Measurements from ENCODE around the gene POU6F2. TPM values are rescaled to one million over a fixed set of nuclear protein-coding genes. Genes with fewer than 3 reads are reported as not detected.

Gene POU6F2
- total and polyA plus RNA-seq, 2 donors (not counting 1 experiment from before 2014, with no cell fraction given) = 0.47 TPM; not detected in 1

DNA sequence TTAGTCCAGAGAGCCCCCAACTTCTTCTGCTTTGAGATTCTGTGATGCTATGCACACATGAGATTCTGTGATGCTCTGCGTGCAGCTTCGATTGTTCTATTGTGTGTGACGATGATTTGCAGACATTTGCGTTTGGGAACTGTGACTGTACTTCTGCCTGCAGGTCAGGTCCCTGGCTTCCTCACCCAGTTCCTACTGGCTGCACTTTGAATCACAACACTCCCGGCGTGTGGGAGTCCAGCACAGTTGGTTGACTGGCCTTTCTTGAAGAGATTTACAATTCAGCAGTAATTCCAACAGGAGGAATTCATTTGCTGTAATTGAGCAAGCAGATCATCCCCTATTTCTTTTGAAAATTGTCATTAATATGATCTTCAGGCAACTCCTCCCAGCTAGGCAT is 336.3 kb downstream of the POU6F2 start:
- intact Hi-C loops (cut with micrococcal nuclease) = no loop called here
- no peak overlapping the region for H3K9ac ChIP-seq (ENCODE audit: low read length)
- ATAC-seq (ENCODE audit: low read depth) (no peak), DNase-seq (no peak)
- H3K27ac ChIP-seq (ENCODE audit: low read length in 2 of 2) = no peak overlapping the region
- peaks cover 8% of the 10 kb centered on the region for H3K27me3 Mint-ChIP-seq
- TF ChIP-seq, protein P1, sequence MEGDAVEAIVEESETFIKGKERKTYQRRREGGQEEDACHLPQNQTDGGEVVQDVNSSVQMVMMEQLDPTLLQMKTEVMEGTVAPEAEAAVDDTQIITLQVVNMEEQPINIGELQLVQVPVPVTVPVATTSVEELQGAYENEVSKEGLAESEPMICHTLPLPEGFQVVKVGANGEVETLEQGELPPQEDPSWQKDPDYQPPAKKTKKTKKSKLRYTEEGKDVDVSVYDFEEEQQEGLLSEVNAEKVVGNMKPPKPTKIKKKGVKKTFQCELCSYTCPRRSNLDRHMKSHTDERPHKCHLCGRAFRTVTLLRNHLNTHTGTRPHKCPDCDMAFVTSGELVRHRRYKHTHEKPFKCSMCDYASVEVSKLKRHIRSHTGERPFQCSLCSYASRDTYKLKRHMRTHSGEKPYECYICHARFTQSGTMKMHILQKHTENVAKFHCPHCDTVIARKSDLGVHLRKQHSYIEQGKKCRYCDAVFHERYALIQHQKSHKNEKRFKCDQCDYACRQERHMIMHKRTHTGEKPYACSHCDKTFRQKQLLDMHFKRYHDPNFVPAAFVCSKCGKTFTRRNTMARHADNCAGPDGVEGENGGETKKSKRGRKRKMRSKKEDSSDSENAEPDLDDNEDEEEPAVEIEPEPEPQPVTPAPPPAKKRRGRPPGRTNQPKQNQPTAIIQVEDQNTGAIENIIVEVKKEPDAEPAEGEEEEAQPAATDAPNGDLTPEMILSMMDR (IDR thresholded peaks at IDR 0.05) = no peak
- no peak for TF ChIP-seq EZH2 (IDR thresholded peaks at IDR 0.05; ENCODE audit: borderline replicate concordance, insufficient read depth, low read depth, low read length, poor library complexity, severe bottlenecking)
- H3K9me3 ChIP-seq (ENCODE audit: control extremely low read depth in 1 of 3, control insufficient read depth in 2 of 3, insufficient read depth in 1 of 3, low read length in 2 of 3) = no peaks in the 10 kb centered on the region
- H3K4me3 ChIP-seq (ENCODE audit: control extremely low read depth in 1 of 5, extremely low read depth in 1 of 5, insufficient read depth in 1 of 5, low read depth in 2 of 5, low read length in 4 of 5) = no peak overlapping the region
- no peak overlapping the region for H3K4me2 ChIP-seq (replicated peaks; ENCODE audit: low read depth, low read length, poor library complexity, severe bottlenecking)
- WGBS (ENCODE audit: insufficient coverage) = 98% methylated on average over 4 of the region's 6 CpGs
- H2AFZ ChIP-seq (ENCODE audit: insufficient read depth, low read depth, low read length, poor library complexity, severe bottlenecking) = no peak overlapping the region
- POLR2A ChIA-PET = no interaction called here
- H3K4me1 ChIP-seq (ENCODE audit: control insufficient read depth in 2 of 2, insufficient read depth in 2 of 2, low read length in 2 of 2) = no peaks in the 10 kb centered on the region
- H3K27ac Mint-ChIP-seq = no peak overlapping the region
- no peaks in the 10 kb centered on the region for H4K20me1 ChIP-seq (ENCODE audit: control insufficient read depth, insufficient read depth, low read length, poor library complexity, severe bottlenecking)
- H3K4me1 Mint-ChIP-seq = no peaks in the 10 kb centered on the region
- H3K36me3 ChIP-seq (replicated peaks in 1 of 2; ENCODE audit: control extremely low read depth in 1 of 2, control insufficient read depth in 1 of 2, extremely low read depth in 1 of 2, insufficient read depth in 2 of 2, low read length in 1 of 2) = no peaks in the 10 kb centered on the region
- H3K9me3 Mint-ChIP-seq (ENCODE audit: insufficient read depth) = no peaks in the 10 kb centered on the region
- H3K79me2 ChIP-seq (ENCODE audit: control insufficient read depth, insufficient read depth, low read length) = no peaks in the 10 kb centered on the region
- CTCF ChIA-PET = no interaction called here
- no peaks in the 10 kb centered on the region for H3K27me3 ChIP-seq (replicated peaks in 1 of 4; ENCODE audit: control extremely low read depth in 1 of 4, control insufficient read depth in 3 of 4, insufficient read depth in 4 of 4, low read length in 3 of 4)
- no peak overlapping the region for H3K4me3 Mint-ChIP-seq

DNA sequence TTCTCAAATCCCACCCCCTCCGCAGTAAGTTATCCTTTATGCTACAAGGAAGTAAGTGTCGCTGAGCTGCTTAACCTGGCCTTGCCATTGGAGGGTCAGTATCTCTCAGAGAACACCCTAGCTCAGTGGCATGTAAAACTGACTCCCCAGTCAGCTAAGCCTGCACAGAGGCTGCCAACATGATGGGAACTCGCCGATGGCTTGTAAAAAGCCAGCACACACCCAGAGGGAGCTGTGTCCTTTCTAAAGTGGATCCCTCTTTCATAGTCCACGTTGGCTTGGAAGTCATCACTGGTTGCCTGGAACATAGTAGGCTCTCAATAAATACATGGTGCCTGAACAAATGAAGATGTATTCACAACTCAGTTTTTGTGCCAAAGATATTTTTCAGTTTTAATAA is 339.4 kb downstream of the POU6F2 start:
- WGBS (ENCODE audit: insufficient coverage) = 89% methylated on average over 5 of the region's 5 CpGs
- TF ChIP-seq, protein P1 (IDR thresholded peaks at IDR 0.05) = no peak
- TF ChIP-seq EZH2 (IDR thresholded peaks at IDR 0.05; ENCODE audit: borderline replicate concordance, insufficient read depth, low read depth, low read length, poor library complexity, severe bottlenecking) = no peak
- Histone ChIP-seq H3K9ac (ENCODE audit: low read length) (no peak overlapping the region), H3K27me3 (replicated peaks in 1 of 4; ENCODE audit: control extremely low read depth in 1 of 4, control insufficient read depth in 3 of 4, insufficient read depth in 4 of 4, low read length in 3 of 4) (no peaks in the 10 kb centered on the region), H3K79me2 (ENCODE audit: control insufficient read depth, insufficient read depth, low read length) (no peaks in the 10 kb centered on the region), H3K9me3 (ENCODE audit: control extremely low read depth in 1 of 3, control insufficient read depth in 2 of 3, insufficient read depth in 1 of 3, low read length in 2 of 3) (no peaks in the 10 kb centered on the region), H3K4me3 (ENCODE audit: control extremely low read depth in 1 of 5, extremely low read depth in 1 of 5, insufficient read depth in 1 of 5, low read depth in 2 of 5, low read length in 4 of 5) (no peak overlapping the region), H3K4me1 (ENCODE audit: control insufficient read depth in 2 of 2, insufficient read depth in 2 of 2, low read length in 2 of 2) (no peaks in the 10 kb centered on the region), H4K20me1 (ENCODE audit: control insufficient read depth, insufficient read depth, low read length, poor library complexity, severe bottlenecking) (no peaks in the 10 kb centered on the region), H2AFZ (ENCODE audit: insufficient read depth, low read depth, low read length, poor library complexity, severe bottlenecking) (no peak overlapping the region), H3K4me2 (replicated peaks; ENCODE audit: low read depth, low read length, poor library complexity, severe bottlenecking) (no peak overlapping the region), H3K36me3 (replicated peaks in 1 of 2; ENCODE audit: control extremely low read depth in 1 of 2, control insufficient read depth in 1 of 2, extremely low read depth in 1 of 2, insufficient read depth in 2 of 2, low read length in 1 of 2) (no peaks in the 10 kb centered on the region), H3K27ac (ENCODE audit: low read length in 2 of 2) (no peak overlapping the region)
- ATAC-seq (ENCODE audit: low read depth) (no peak), DNase-seq (no peak)
- H3K27ac Mint-ChIP-seq = no peak overlapping the region
- peaks cover 2% of the 10 kb centered on the region for H3K4me1 Mint-ChIP-seq
- CTCF ChIA-PET = no interaction called here
- intact Hi-C loops (cut with micrococcal nuclease) = no loop called here
- POLR2A ChIA-PET = no interaction called here
- peaks cover 3% of the 10 kb centered on the region for H3K27me3 Mint-ChIP-seq
- H3K9me3 Mint-ChIP-seq (ENCODE audit: insufficient read depth) = no peaks in the 10 kb centered on the region
- no peak overlapping the region for H3K4me3 Mint-ChIP-seq
